Naive thymus-derived CD8-positive, alpha-beta T cell (primary cell): ENCODE results near the gene SLC25A29. TPM values are rescaled to one million over a fixed set of nuclear protein-coding genes. Genes with fewer than 3 reads are reported as not detected.

ENCODE experiments used
- ATAC-seq, 2 donors: fragments of 150-1000 bp; cut with Tn5 transposase in 1 of 2; sonication (Bioruptor Pico), chemical (Tn5 transposase) in 1 of 2; 1 replicate in 1 of 2; 2 replicates in 1 of 2; pipeline ENCODE4 v1.10.0; 2021; ENCODE audit warnings: mild to moderate bottlenecking in 2 of 2, moderate library complexity in 2 of 2
- POLR2A ChIA-PET: fragments of 350-600 bp; sonication (Branson Sonifier 250); formaldehyde crosslinking; loops from one replicate; lab custom pipeline; 2021; ENCODE audit warnings: antibody characterized with exemption; lab: Charles Lee
- DNase-seq, 10 donors: peaks; one replicate each; pipeline versions ENCODE4 v3.0.0 to v3.0.0-alpha.2; 2020 to 2022
- H3K27ac Mint-ChIP-seq, 10 donors: one replicate each; pipeline ENCODE4 v1.8.0; 2020 to 2022; ENCODE audit warnings: mild to moderate bottlenecking in 10 of 10, mixed read lengths in 10 of 10, moderate library complexity in 4 of 10, inconsistent platforms in 1 of 10
- H3K27me3 Mint-ChIP-seq, 5 donors: one replicate each; pipeline ENCODE4 v1.8.0; 2021 to 2022; ENCODE audit warnings: mixed read lengths in 5 of 5
- H3K36me3 Mint-ChIP-seq, 3 donors: one replicate each; pipeline ENCODE4 v1.8.0; 2020 to 2022; ENCODE audit warnings: mixed read lengths in 3 of 3, mild to moderate bottlenecking in 2 of 3, inconsistent platforms in 1 of 3
- H3K4me1 Mint-ChIP-seq, 4 donors: one replicate each; pipeline ENCODE4 v1.8.0; 2021 to 2022; ENCODE audit warnings: mixed read lengths in 4 of 4
- H3K4me3 Mint-ChIP-seq, 10 donors: one replicate each; pipeline ENCODE4 v1.8.0; 2020 to 2022; ENCODE audit warnings: mild to moderate bottlenecking in 10 of 10, mixed read lengths in 10 of 10, moderate library complexity in 6 of 10, inconsistent platforms in 1 of 10
- H3K9me3 Mint-ChIP-seq, 9 donors: one replicate each; pipeline ENCODE4 v1.8.0; 2020 to 2022; ENCODE audit warnings: mixed read lengths in 9 of 9, mild to moderate bottlenecking in 3 of 9, inconsistent platforms in 1 of 9, moderate library complexity in 1 of 9
- polyA plus RNA-seq, 3 donors: library from polyadenylated mRNA; unstranded; fragments of 300-500 nt; fragmentation: Illumina TruSeq; gene quantifications; one replicate each; pipeline ENCODE4 v1.2.3, GENCODE V29; 2021
- total RNA-seq, 8 experiments: library from RNA in 2 of 8; stranded (reverse) in 2 of 8; gene quantifications; one replicate each; pipeline ENCODE4 v1.2.3 and lab custom pipeline; 2021 to 2026

Gene SLC25A29
- total and polyA plus RNA-seq, 5 experiments from 2014 or later = 2.7 to 18.5 (median 8.8) TPM

- no peak for ATAC-seq
These were observed 34.2 kb upstream of the SLC25A29 start for GRCh38 chr14:100340423-100340813.

GRCh38 chr14:100339766-100340422, 33.6 kb upstream of the SLC25A29 start:
- no peak for DNase-seq
- H3K27me3 Mint-ChIP-seq = no peaks in the 10 kb centered on the region
- no peak overlapping the region for H3K4me3 Mint-ChIP-seq
- ATAC-seq = no peak
- POLR2A ChIA-PET = interaction anchor here (1.1 kb wide), 1 partner anchor 259 kb away, joined by 5 read pairs; no protein-coding TSS in a partner anchor
- no peaks in the 10 kb centered on the region for H3K9me3 Mint-ChIP-seq
- peaks cover 4 to 67% (median 7%) of the 10 kb centered on the region in 3 donors for H3K36me3 Mint-ChIP-seq
- peak overlapping the region in 3 of 10 donors; percentile 14 to 52 (median 48) for H3K27ac Mint-ChIP-seq
- peaks cover 0 to 19% (median 0%) of the 10 kb centered on the region in 4 donors for H3K4me1 Mint-ChIP-seq

More at GRCh38 chr14:100340423-100340813, 34.2 kb upstream of the SLC25A29 start:
- Mint-ChIP-seq H3K4me3 (no peak overlapping the region), H3K9me3 (no peaks in the 10 kb centered on the region), H3K27ac (peak overlapping the region in 3 of 10 donors; percentile 14 to 48 (median 22)), H3K36me3 (peaks cover 4 to 64% (median 7%) of the 10 kb centered on the region in 3 donors), H3K27me3 (no peaks in the 10 kb centered on the region), H3K4me1 (peaks cover 0 to 19% (median 0%) of the 10 kb centered on the region in 4 donors)
- POLR2A ChIA-PET = interaction anchor here (1.1 kb wide), 1 partner anchor 259 kb away, joined by 5 read pairs; no protein-coding TSS in a partner anchor
- DNase-seq = no peak

DNA sequence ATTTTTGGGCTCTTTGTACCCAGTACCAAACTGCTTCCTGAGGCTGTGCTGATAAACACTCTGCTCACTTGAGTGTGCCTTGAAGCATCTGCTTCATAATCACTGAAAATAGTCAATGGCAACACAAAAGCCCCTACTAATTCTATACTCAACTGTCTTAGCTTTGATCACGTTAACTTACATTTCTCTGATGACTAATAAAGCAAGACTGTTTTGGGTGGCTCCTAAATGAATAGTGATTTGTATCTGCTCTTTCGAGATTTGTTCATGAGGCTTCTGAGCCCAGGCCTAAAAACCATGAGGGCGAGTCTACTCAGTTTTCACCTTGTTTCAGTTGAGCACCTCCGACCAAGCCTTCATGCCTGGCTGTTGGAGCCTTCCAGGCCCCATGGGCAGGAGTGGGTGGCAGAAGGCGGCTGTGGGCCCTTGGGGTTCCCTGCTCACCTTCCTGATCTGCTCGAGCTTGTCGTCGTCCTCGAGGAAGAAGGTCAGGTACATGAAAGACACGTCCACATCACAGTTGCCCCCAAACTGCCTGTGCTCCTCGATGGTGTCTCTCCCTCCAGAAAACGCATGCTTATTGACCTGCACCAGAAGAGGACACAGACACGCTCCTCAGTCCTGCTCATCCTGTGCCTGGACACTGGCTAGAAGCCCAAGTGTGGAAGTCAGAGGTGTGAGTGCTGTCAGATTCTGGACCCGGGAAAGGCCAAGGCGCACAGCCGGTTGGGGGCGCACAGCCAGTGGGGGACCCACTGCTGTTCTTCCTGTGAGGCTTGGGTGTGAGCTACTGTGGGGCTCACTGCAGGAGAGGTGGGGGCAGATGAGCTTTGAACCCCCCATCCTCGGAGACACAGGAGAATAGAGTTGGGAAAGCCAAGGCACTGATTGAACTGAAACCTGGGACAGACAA, 30.6 kb upstream of the SLC25A29 start:
- peaks cover 0 to 17% (median 0%) of the 10 kb centered on the region in 4 donors for H3K4me1 Mint-ChIP-seq
- no peaks in the 10 kb centered on the region for H3K9me3 Mint-ChIP-seq
- DNase-seq (no peak), ATAC-seq (no peak)
- peaks cover 0 to 52% (median 3%) of the 10 kb centered on the region in 3 donors for H3K36me3 Mint-ChIP-seq
- H3K4me3 Mint-ChIP-seq = no peak overlapping the region
- POLR2A ChIA-PET = interaction anchor here (0.7 kb wide), 1 partner anchor 113 kb away, joined by 4 read pairs; no protein-coding TSS in a partner anchor
- peak overlapping the region in 1 of 10 donors; percentile 34 for H3K27ac Mint-ChIP-seq
- no peaks in the 10 kb centered on the region for H3K27me3 Mint-ChIP-seq

- Mint-ChIP-seq H3K27me3 (no peaks in the 10 kb centered on the region), H3K4me3 (no peak overlapping the region), H3K36me3 (peaks cover 0 to 34% (median 3%) of the 10 kb centered on the region in 3 donors), H3K27ac (peak overlapping the region in 1 of 10 donors; percentile 20), H3K9me3 (no peaks in the 10 kb centered on the region), H3K4me1 (peaks cover 0 to under 1% (median 0%) of the 10 kb centered on the region in 4 donors)
- POLR2A ChIA-PET = no interaction called here
- DNase-seq (no peak), ATAC-seq (no peak)
These were observed 28.7 kb upstream of the SLC25A29 start for GRCh38 chr14:100334904-100335303.

- no peaks in the 10 kb centered on the region for H3K4me1 Mint-ChIP-seq
- no peaks in the 10 kb centered on the region for H3K9me3 Mint-ChIP-seq
- no peak overlapping the region for H3K27ac Mint-ChIP-seq
- ATAC-seq (no peak), DNase-seq (no peak)
- H3K27me3 Mint-ChIP-seq = no peaks in the 10 kb centered on the region
- POLR2A ChIA-PET = interaction anchor here (0.6 kb wide), 1 partner anchor 34 kb away, joined by 3 read pairs; no protein-coding TSS in a partner anchor
- H3K4me3 Mint-ChIP-seq = no peak overlapping the region
- peaks cover 0 to 28% (median 3%) of the 10 kb centered on the region in 3 donors for H3K36me3 Mint-ChIP-seq
These were observed 27.6 kb upstream of the SLC25A29 start for GRCh38 chr14:100333827-100334226.

GRCh38 chr14:100333311-100333710, 27.1 kb upstream of the SLC25A29 start:
- Mint-ChIP-seq H3K27me3 (no peaks in the 10 kb centered on the region), H3K4me1 (no peaks in the 10 kb centered on the region), H3K27ac (no peak overlapping the region), H3K36me3 (peaks cover 0 to 27% (median 3%) of the 10 kb centered on the region in 3 donors), H3K9me3 (no peaks in the 10 kb centered on the region), H3K4me3 (no peak overlapping the region)
- ATAC-seq = no peak
- DNase-seq = no peak
- POLR2A ChIA-PET = interaction anchor here (0.6 kb wide), 1 partner anchor 34 kb away, joined by 3 read pairs; no protein-coding TSS in a partner anchor

- Mint-ChIP-seq H3K36me3 (peaks cover 0 to 24% (median 3%) of the 10 kb centered on the region in 3 donors), H3K27me3 (no peaks in the 10 kb centered on the region), H3K9me3 (no peaks in the 10 kb centered on the region), H3K4me1 (no peaks in the 10 kb centered on the region), H3K27ac (no peak overlapping the region), H3K4me3 (no peak overlapping the region)
- no peak for ATAC-seq
- POLR2A ChIA-PET = no interaction called here
- DNase-seq = no peak
These were observed 26.6 kb upstream of the SLC25A29 start for GRCh38 chr14:100332797-100333196.

- Mint-ChIP-seq H3K9me3 (no peaks in the 10 kb centered on the region), H3K4me1 (no peaks in the 10 kb centered on the region), H3K4me3 (no peak overlapping the region), H3K27ac (no peak overlapping the region), H3K27me3 (no peaks in the 10 kb centered on the region), H3K36me3 (peaks cover 0 to 21% (median 3%) of the 10 kb centered on the region in 3 donors)
- POLR2A ChIA-PET = no interaction called here
- ATAC-seq (no peak), DNase-seq (no peak)
These were observed 25.9 kb upstream of the SLC25A29 start for GRCh38 chr14:100332071-100332639.

- Mint-ChIP-seq H3K4me1 (no peaks in the 10 kb centered on the region), H3K27ac (no peak overlapping the region), H3K9me3 (no peaks in the 10 kb centered on the region), H3K36me3 (peaks cover 0 to 8% (median 0%) of the 10 kb centered on the region in 3 donors), H3K27me3 (no peaks in the 10 kb centered on the region), H3K4me3 (no peak overlapping the region)
- no peak for DNase-seq
- ATAC-seq = no peak
- POLR2A ChIA-PET = interaction anchor here (0.6 kb wide), 1 partner anchor 76 kb away, joined by 4 read pairs; no protein-coding TSS in a partner anchor
These were observed 24.2 kb upstream of the SLC25A29 start for GRCh38 chr14:100330388-100330931.

GRCh38 chr14:100330007-100330344, 23.7 kb upstream of the SLC25A29 start:
- Mint-ChIP-seq H3K36me3 (peaks cover 0 to 6% (median 0%) of the 10 kb centered on the region in 3 donors), H3K27me3 (no peaks in the 10 kb centered on the region), H3K4me1 (no peaks in the 10 kb centered on the region), H3K9me3 (no peaks in the 10 kb centered on the region), H3K4me3 (no peak overlapping the region), H3K27ac (no peak overlapping the region)
- DNase-seq = no peak
- POLR2A ChIA-PET = interaction anchor here (0.6 kb wide), 1 partner anchor 75 kb away, joined by 4 read pairs; no protein-coding TSS in a partner anchor
- ATAC-seq = no peak

- H3K27ac Mint-ChIP-seq = no peak overlapping the region
- DNase-seq (no peak), ATAC-seq (no peak)
- H3K4me3 Mint-ChIP-seq = no peak overlapping the region
- no peaks in the 10 kb centered on the region for H3K27me3 Mint-ChIP-seq
- POLR2A ChIA-PET = interaction anchor here (0.6 kb wide), 1 partner anchor 75 kb away, joined by 4 read pairs; no protein-coding TSS in a partner anchor
- peaks cover 0 to 1% (median 0%) of the 10 kb centered on the region in 3 donors for H3K36me3 Mint-ChIP-seq
- H3K4me1 Mint-ChIP-seq = no peaks in the 10 kb centered on the region
- H3K9me3 Mint-ChIP-seq = no peaks in the 10 kb centered on the region
These were observed 23.2 kb upstream of the SLC25A29 start for GRCh38 chr14:100329233-100330006.
